Ramos (cell line): ENCODE results near the gene CGB7.
"Not testable (repeated sequence)": the region's sequence is repeated elsewhere in the genome, so short reads cannot be mapped to it uniquely, and the experiment has no call there.

Experiments used
- in situ Hi-C: fragments of 300-500 bp; cut with MboI; formaldehyde crosslinking; loops from one replicate; pipeline ENCODE4 v1.14.3; 2022; ENCODE audit warnings: low sequenced_read_pairs; ENCODE audit not compliant: unreplicated experiment

CGB7 gene

GRCh38 chr19:49074869-49075268, 17.3 kb upstream of the CGB7 start:
- in situ Hi-C loops = not testable (repeated sequence)

GRCh38 chr19:49073514-49074378, 16.2 kb upstream of the CGB7 start:
- in situ Hi-C loops = no loop called here

GRCh38 chr19:49071860-49072547, 14.5 kb upstream of the CGB7 start:
- in situ Hi-C loops = no loop called here

- in situ Hi-C loops = no loop called here
Observed at GRCh38 chr19:49070416-49070815, 12.9 kb upstream of the CGB7 start.

GRCh38 chr19:49069026-49069425, 11.5 kb upstream of the CGB7 start:
- in situ Hi-C loops = no loop called here

- in situ Hi-C loops = no loop called here
Observed at GRCh38 chr19:49067554-49067953, 10.0 kb upstream of the CGB7 start.

- in situ Hi-C loops = no loop called here
Observed at GRCh38 chr19:49065905-49066512, 8.5 kb upstream of the CGB7 start.

- in situ Hi-C loops = no loop called here
Observed at GRCh38 chr19:49064768-49065611, 7.4 kb upstream of the CGB7 start, which contains the start of gene NTF4. NTF4 (minus strand) TSS chr19:49064818; CDS start chr19:49061997, 2,821 bp downstream.

GRCh38 chr19:49064029-49064629, 6.6 kb upstream of the CGB7 start:
- in situ Hi-C loops = no loop called here

- in situ Hi-C loops = no loop called here
Observed at GRCh38 chr19:49061445-49061844, 3.9 kb upstream of the CGB7 start.

GRCh38 chr19:49061000-49061399, 3.5 kb upstream of the CGB7 start:
- in situ Hi-C loops = no loop called here

GRCh38 chr19:49059053-49059452, 1.5 kb upstream of the CGB7 start:
- in situ Hi-C loops = no loop called here

- in situ Hi-C loops = no loop called here
Observed at GRCh38 chr19:49058562-49058961, 1.0 kb upstream of the CGB7 start.

- in situ Hi-C loops = not testable (repeated sequence)
Observed at GRCh38 chr19:49056902-49057596, 500 bp downstream of the CGB7 start.

- in situ Hi-C loops = no loop called here
Observed at GRCh38 chr19:49056101-49056901, 1.2 kb downstream of the CGB7 start.

- in situ Hi-C loops = not testable (repeated sequence)
Observed at GRCh38 chr19:49050376-49051033, 7.0 kb downstream of the CGB7 start.

- in situ Hi-C loops = not testable (repeated sequence)
Observed at GRCh38 chr19:49049834-49050233, 7.7 kb downstream of the CGB7 start.

- in situ Hi-C loops = not testable (repeated sequence)
Observed at GRCh38 chr19:49049011-49049410, 8.5 kb downstream of the CGB7 start, which contains the start of gene CGB8. CGB8 (minus strand) TSS chr19:49049111; CDS start chr19:49048739, 372 bp downstream.
